H1 (cell line): ENCODE data around the gene BMPR1A. TPM values are rescaled to one million over a fixed set of nuclear protein-coding genes. Genes with fewer than 3 reads are reported as not detected.

Experiments used
- CTCF ChIA-PET: fragments of 300-600 bp; sonication (Branson Sonifier 250); formaldehyde crosslinking; loops from one replicate; lab custom pipeline; 2021; ENCODE audit not compliant: partially characterized antibody; lab: Charles Lee
- POLR2A ChIA-PET: fragments of 300-600 bp; sonication (Branson Sonifier 250); formaldehyde crosslinking; loops from one replicate; lab custom pipeline; 2021; ENCODE audit warnings: inconsistent platforms; ENCODE audit not compliant: partially characterized antibody; lab: Charles Lee
- DNase-seq, 2 experiments: peaks; one replicate each; pipeline versions ENCODE4 v3.0.0 to v3.0.0-alpha.2; 2010 to 2022; ENCODE audit warnings: low spot score in 2 of 2, low read depth in 1 of 2, mixed read lengths in 1 of 2
- FAIRE-seq: peaks from 2 replicates; lab custom pipeline; 2011; peaks lifted over from hg19 to GRCh38; lab: Jason Lieb, UNC
- H2AFZ ChIP-seq: 2 replicates; pipeline ENCODE4 v1.8.1; 2012; ENCODE audit warnings: low read length, inconsistent platforms
- H2AK5ac ChIP-seq: 2 replicates; pipeline ENCODE4 v1.6.1; 2013; ENCODE audit warnings: low read depth, low read length
- H2BK120ac ChIP-seq: replicated peaks from 2 replicates; pipeline ENCODE3; 2013; ENCODE audit warnings: low read depth, low read length, inconsistent platforms
- H2BK12ac ChIP-seq: 2 replicates; pipeline ENCODE4 v1.6.1; 2013; ENCODE audit warnings: low read depth, low read length
- H2BK15ac ChIP-seq: 2 replicates; pipeline ENCODE4 v1.6.1; 2013; ENCODE audit warnings: low read length
- H2BK20ac ChIP-seq: 2 replicates; pipeline ENCODE4 v1.6.1; 2013; ENCODE audit warnings: low read length
- H2BK5ac ChIP-seq: 2 replicates; pipeline ENCODE4 v1.6.1; 2013; ENCODE audit warnings: low read depth, low read length
- H3K14ac ChIP-seq: 2 replicates; pipeline ENCODE4 v1.6.1; 2013; ENCODE audit warnings: inconsistent platforms; ENCODE audit not compliant: insufficient read length
- H3K18ac ChIP-seq: 2 replicates; pipeline ENCODE4 v1.6.1; 2013; ENCODE audit warnings: low read length; ENCODE audit errors: extremely low read depth
- H3K23ac ChIP-seq: 2 replicates; pipeline ENCODE4 v1.6.1; 2013; ENCODE audit warnings: inconsistent platforms; ENCODE audit not compliant: insufficient read length
- H3K23me2 ChIP-seq: 2 replicates; pipeline ENCODE4 v1.6.1; 2013; ENCODE audit warnings: low read depth, low read length
- H3K27ac ChIP-seq: 2 replicates; pipeline ENCODE4 v1.6.1; 2011; ENCODE audit warnings: low read depth, low read length, inconsistent platforms
- H3K27me3 ChIP-seq, 4 experiments: replicated peaks in 1 of 4; 1 replicate in 1 of 4; 2 replicates in 3 of 4; pipeline versions ENCODE4 v1.6.1 to v1.8.1; 2011 to 2013; ENCODE audit warnings: low read length in 3 of 4, mild to moderate bottlenecking in 3 of 4, inconsistent platforms in 2 of 4, mixed read lengths in 2 of 4, moderate library complexity in 1 of 4; ENCODE audit not compliant: control insufficient read depth in 3 of 4, insufficient read depth in 3 of 4; ENCODE audit errors: extremely low read depth in 1 of 4
- H3K36me3 ChIP-seq, 4 experiments: 2 replicates each; pipeline versions ENCODE4 v1.6.1 to v1.8.1; 2011 to 2013; ENCODE audit warnings: mild to moderate bottlenecking in 4 of 4, low read length in 3 of 4, moderate library complexity in 2 of 4, control low read depth in 1 of 4, inconsistent platforms in 1 of 4; ENCODE audit not compliant: insufficient read depth in 4 of 4, control insufficient read depth in 2 of 4
- H3K4ac ChIP-seq: replicated peaks from 2 replicates; pipeline ENCODE3; 2013; ENCODE audit warnings: low read length, low read depth, mixed read lengths, inconsistent platforms; ENCODE audit not compliant: insufficient read length
- H3K4me1 ChIP-seq, 4 experiments: replicated peaks in 1 of 4; 1 replicate in 1 of 4; 2 replicates in 3 of 4; pipeline versions ENCODE4 v1.6.1 to v1.8.1; 2011 to 2013; ENCODE audit warnings: low read length in 3 of 4, inconsistent platforms in 2 of 4, mixed read lengths in 1 of 4; ENCODE audit not compliant: insufficient read depth in 4 of 4, control insufficient read depth in 3 of 4
- H3K4me2 ChIP-seq, 2 experiments: 2 replicates each; pipeline versions ENCODE4 v1.6.1 to v1.8.1; 2011 to 2013; ENCODE audit warnings: low read depth in 2 of 2, low read length in 2 of 2, control low read depth in 1 of 2, inconsistent platforms in 1 of 2, mild to moderate bottlenecking in 1 of 2; ENCODE audit not compliant: insufficient read depth in 1 of 2
- H3K4me3 ChIP-seq, 4 experiments: fragments of 200-600, 300-600 bp in 1 of 4; sonication (generic), shearing (Covaris generic), sonication (Bioruptor Twin) in 1 of 4; 2 replicates each; pipeline versions ENCODE4 v1.5.1 to v1.8.1; 2011 to 2016; ENCODE audit warnings: low read length in 4 of 4, low read depth in 3 of 4, control low read depth in 2 of 4, inconsistent platforms in 2 of 4, mild to moderate bottlenecking in 2 of 4, mixed read lengths in 1 of 4, moderate library complexity in 1 of 4; ENCODE audit not compliant: insufficient read depth in 2 of 4; ENCODE audit errors: extremely low read depth in 1 of 4
- H3K56ac ChIP-seq: replicated peaks from 2 replicates; pipeline ENCODE3; 2013; ENCODE audit warnings: low read depth, mild to moderate bottlenecking, mixed read lengths, low read length, inconsistent platforms; ENCODE audit not compliant: insufficient read length
- H3K79me1 ChIP-seq: 2 replicates; pipeline ENCODE4 v1.6.1; 2013; ENCODE audit warnings: low read depth, low read length, control low read depth
- H3K79me2 ChIP-seq, 2 experiments: 2 replicates each; pipeline versions ENCODE4 v1.6.1 to v1.8.1; 2012 to 2013; ENCODE audit warnings: low read length in 2 of 2, mild to moderate bottlenecking in 2 of 2, inconsistent platforms in 1 of 2; ENCODE audit not compliant: insufficient read depth in 2 of 2, control insufficient read depth in 1 of 2
- H3K9ac ChIP-seq, 4 experiments: replicated peaks in 1 of 4; 1 replicate in 1 of 4; 2 replicates in 3 of 4; pipeline versions ENCODE4 v1.6.1 to v1.8.1; 2011 to 2013; ENCODE audit warnings: low read depth in 3 of 4, low read length in 3 of 4, control low read depth in 2 of 4, mild to moderate bottlenecking in 2 of 4, moderate library complexity in 2 of 4, inconsistent platforms in 1 of 4; ENCODE audit errors: extremely low read depth in 1 of 4
- H3K9me3 ChIP-seq, 2 experiments: 2 replicates each; pipeline versions ENCODE4 v1.6.1 to v1.8.1; 2012 to 2013; ENCODE audit warnings: mild to moderate bottlenecking in 2 of 2, moderate library complexity in 2 of 2, control low read depth in 1 of 2, inconsistent platforms in 1 of 2, low read depth in 1 of 2, low read length in 1 of 2, mixed read lengths in 1 of 2; ENCODE audit not compliant: insufficient read depth in 2 of 2
- H4K20me1 ChIP-seq, 2 experiments: replicated peaks in 1 of 2; 2 replicates each; pipeline versions ENCODE3 to v1.8.1; 2011 to 2013; ENCODE audit warnings: inconsistent platforms in 2 of 2, low read length in 2 of 2, mild to moderate bottlenecking in 1 of 2; ENCODE audit not compliant: insufficient read depth in 2 of 2, control insufficient read depth in 1 of 2
- H4K5ac ChIP-seq: 2 replicates; pipeline ENCODE4 v1.6.1; 2013; ENCODE audit warnings: low read length, low read depth, mixed read lengths, inconsistent platforms; ENCODE audit not compliant: insufficient read length
- H4K8ac ChIP-seq: 2 replicates; pipeline ENCODE4 v1.8.0; 2013; ENCODE audit warnings: mild to moderate bottlenecking, moderate library complexity, low read length, inconsistent platforms; ENCODE audit not compliant: insufficient read depth; ENCODE audit errors: extremely low read depth
- H4K91ac ChIP-seq: replicated peaks from 2 replicates; pipeline ENCODE3; 2013; ENCODE audit warnings: low read length, mixed read lengths, inconsistent platforms; ENCODE audit not compliant: insufficient read length
- SAP30 ChIP-seq: fragments of 300-600 bp; sonication (generic); IDR thresholded peaks from 2 replicates; pipeline ENCODE4 v1.7.1; 2012; ENCODE audit warnings: low read length, moderate library complexity, mild to moderate bottlenecking, inconsistent platforms; ENCODE audit not compliant: insufficient read depth, insufficient replicate concordance
- WGBS, 2 experiments: shearing (Covaris generic) in 1 of 2; methylation state at CpG; one replicate each; pipeline versions ENCODE4 v1.1.6 to v1.1.7; 2013 to 2015; ENCODE audit warnings: low lambda C conversion rate in 2 of 2, mixed read lengths in 2 of 2, inconsistent platforms in 1 of 2, low coverage in 1 of 2, missing lambda C conversion rate in 1 of 2; ENCODE audit not compliant: insufficient replicate concordance in 2 of 2, insufficient coverage in 1 of 2, insufficient read length in 1 of 2; ENCODE audit errors: extremely low coverage in 1 of 2, missing lambda C conversion rate in 1 of 2; 5-methylcytosine and 5-hydroxymethylcytosine counted together
- polyA plus RNA-seq, 7 experiments: library from polyadenylated mRNA; depleted of rRNA in 3 of 7; stranded (reverse) in 5 of 7; unstranded in 2 of 7; fragments of >200 nt in 5 of 7; fragments of 200-250 nt in 2 of 7; gene quantifications; 1 replicate in 5 of 7; 2 replicates in 1 of 7; 4 replicates in 1 of 7; pipeline versions ENCODE4 v1.2.1 to v1.2.3, GENCODE V29; 2011 to 2013; ENCODE audit warnings: missing spikeins in 2 of 7, mixed read lengths in 2 of 7
- total RNA-seq: library from RNA; stranded (reverse); fragmentation: NEBNext Ultra II Directional; extraction: Animal tissue kit (Norgen Biotek cat#: 25700); gene quantifications from 2 replicates; pipeline ENCODE4 v1.2.1, GENCODE V29; 2021

BMPR1A gene
- total and polyA plus RNA-seq, 2 of the 8 experiments (the other 6 are each of a cell fraction or from before 2014, with no cell fraction given), result 34.4 to 129 TPM

DNA sequence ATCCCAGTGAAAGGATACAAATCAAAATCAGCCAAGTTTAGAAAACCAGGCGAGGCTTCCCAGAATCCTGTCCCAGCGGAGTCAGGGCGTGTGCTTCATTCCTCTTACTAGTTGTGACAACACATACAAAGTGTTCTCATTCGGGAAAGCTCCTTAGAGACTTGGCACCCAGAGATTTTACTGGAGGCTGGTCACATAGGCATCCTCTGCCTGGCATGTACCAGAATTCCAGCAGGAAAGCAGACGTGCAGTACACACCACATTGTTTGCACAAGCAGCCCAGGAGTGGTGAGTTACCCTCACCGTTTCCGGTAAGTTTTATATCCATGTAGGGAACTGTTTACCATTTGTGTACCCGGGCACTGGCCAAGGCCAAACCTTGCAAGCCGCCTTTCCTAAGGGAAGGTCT lies 166.1 kb downstream of the BMPR1A start:
- no peak overlapping the region for H3K9ac ChIP-seq
- H2BK20ac ChIP-seq, result no peak overlapping the region
- peaks cover 0 to 2% of the 10 kb centered on the region in 2 experiments for H4K20me1 ChIP-seq
- H3K4ac ChIP-seq, result no peak overlapping the region
- no peaks in the 10 kb centered on the region for H3K9me3 ChIP-seq
- no peak overlapping the region for H2BK5ac ChIP-seq
- no peak overlapping the region for H3K4me3 ChIP-seq
- no peaks in the 10 kb centered on the region for H3K4me1 ChIP-seq
- no peak overlapping the region for H4K5ac ChIP-seq
- H3K79me2 ChIP-seq, result no peaks in the 10 kb centered on the region
- H4K91ac ChIP-seq, result no peak overlapping the region
- no peak overlapping the region for H4K8ac ChIP-seq
- no peak overlapping the region for H3K27ac ChIP-seq
- H3K18ac ChIP-seq, result no peak overlapping the region
- H3K56ac ChIP-seq, result no peak overlapping the region
- H2BK15ac ChIP-seq, result no peak overlapping the region
- no peak overlapping the region for H2AK5ac ChIP-seq
- no peak overlapping the region for H3K23ac ChIP-seq
- H3K4me2 ChIP-seq, result no peak overlapping the region
- peaks cover 17 to 64% (median 48%) of the 10 kb centered on the region in 4 experiments for H3K36me3 ChIP-seq
- H3K23me2 ChIP-seq, result no peaks in the 10 kb centered on the region
- ChIA-PET CTCF (interaction anchor here (1.5 kb wide), 1 partner anchor 229 kb away, joined by 3 read pairs; no protein-coding TSS in a partner anchor), POLR2A (no interaction called here)
- no peak overlapping the region for H2BK120ac ChIP-seq
- DNase-seq (no peak), FAIRE-seq (no peak)
- H2AFZ ChIP-seq, result no peak overlapping the region
- no peak overlapping the region for H2BK12ac ChIP-seq
- no peaks in the 10 kb centered on the region; the same call in 1 of the 2 replicates for H3K79me1 ChIP-seq
- WGBS, 2 experiments, result 93% methylated on average over 9 of the region's 9 CpGs; no CpG with 5 or more reads in 1 of the 2 experiments
- H3K14ac ChIP-seq, result no peak overlapping the region
- no peaks in the 10 kb centered on the region for H3K27me3 ChIP-seq
- TF ChIP-seq SAP30, result no peak
